A549 (cell line): ENCODE measurements around the gene ZNF532. TPM values are rescaled to one million over a fixed set of nuclear protein-coding genes. Genes with fewer than 3 reads are reported as not detected.
A peak's percentile ranks its signal among the peaks of the same experiment; 100 is the strongest.

Experiments
- ATAC-seq, 2 experiments: fragments of 200-7000 bp in 1 of 2; fragments of >200 bp in 1 of 2; cut with Nextera tagmentation in 1 of 2; cut with Tn5 transposase in 1 of 2; 3 replicates each; pipeline versions ENCODE4 v1.8.0 to v1.9.1; 2018 to 2020; ENCODE audit warnings: mild to moderate bottlenecking in 1 of 2, moderate library complexity in 1 of 2
- CTCF ChIA-PET: fragments of 300-600 bp; sonication (Branson Sonifier 250); formaldehyde crosslinking; extraction: SDS; loops from one replicate; lab custom pipeline; 2021; ENCODE audit warnings: antibody characterized with exemption, inconsistent platforms; lab: Yijun Ruan, JAX
- POLR2A ChIA-PET: fragments of 350-600 bp; formaldehyde crosslinking; extraction: SDS; loops from one replicate; lab custom pipeline; 2021; ENCODE audit warnings: antibody characterized with exemption, inconsistent platforms; lab: Yijun Ruan, JAX
- DNase-seq, 2 experiments: peaks; one replicate each; pipeline versions ENCODE4 v3.0.0 to v3.0.0-alpha.2; 2011 to 2016; ENCODE audit warnings: low read depth in 1 of 2, low spot score in 1 of 2
- FAIRE-seq: peaks from 2 replicates; lab custom pipeline; 2011; peaks lifted over from hg19 to GRCh38; lab: Jason Lieb, UNC
- H3K27ac ChIP-seq, 2 experiments: fragments of >200 bp; sonication (Bioruptor Twin); formaldehyde crosslinking; 3 replicates each; pipeline ENCODE4 v1.5.1; 2016 to 2017
- H3K4me1 ChIP-seq: fragments of >200 bp; sonication (Bioruptor Twin); formaldehyde crosslinking; 3 replicates; pipeline ENCODE4 v1.6.1; 2016
- H3K4me2 ChIP-seq: fragments of >200 bp; sonication (Bioruptor Twin); formaldehyde crosslinking; 3 replicates; pipeline ENCODE4 v1.6.1; 2016
- H3K4me3 ChIP-seq: fragments of >200 bp; sonication (Bioruptor Twin); formaldehyde crosslinking; 3 replicates; pipeline ENCODE4 v1.5.1; 2016
- H3K9me3 ChIP-seq: fragments of >200 bp; sonication (Bioruptor Twin); formaldehyde crosslinking; 3 replicates; pipeline ENCODE4 v1.6.1; 2016
- EHMT2 ChIP-seq: fragments of 200-600 bp; sonication (generic); IDR thresholded peaks from 2 replicates; pipeline ENCODE4 v1.6.1; 2016; ENCODE audit warnings: antibody characterized with exemption, low read depth, mild to moderate bottlenecking, moderate library complexity
- FOSL2 ChIP-seq, 2 experiments: fragments of 450-650 bp in 1 of 2; fragments of >200 bp in 1 of 2; sonication (Bioruptor Twin) in 1 of 2; formaldehyde crosslinking; IDR thresholded peaks; 2 replicates each; pipeline versions ENCODE4 v1.5.0 to v1.6.1; 2016 to 2020; ENCODE audit warnings: mild to moderate bottlenecking in 1 of 2, moderate library complexity in 1 of 2
- HEYL ChIP-seq: fragments of 250-450 bp; sonication (Bioruptor Pico); IDR thresholded peaks from 2 replicates; pipeline ENCODE4 v1.8.0; 2021; ENCODE audit warnings: mild to moderate bottlenecking, moderate library complexity
- HOXB13 ChIP-seq: fragments of 250-450 bp; sonication (Bioruptor Pico); IDR thresholded peaks from 2 replicates; pipeline ENCODE4 v1.5.0; 2020; ENCODE audit warnings: low read depth, mild to moderate bottlenecking, moderate library complexity
- HOXB5 ChIP-seq: fragments of 250-450 bp; sonication (Bioruptor Pico); IDR thresholded peaks from 2 replicates; pipeline ENCODE4 v1.5.0; 2020; ENCODE audit warnings: mild to moderate bottlenecking, moderate library complexity
- MAFK ChIP-seq: fragments of 450-650 bp; IDR thresholded peaks from 2 replicates; pipeline ENCODE4 v1.6.1; 2014; ENCODE audit not compliant: partially characterized antibody
- ZFP36 ChIP-seq: fragments of 450-650 bp; IDR thresholded peaks from 2 replicates; pipeline ENCODE4 v1.6.1; 2014; ENCODE audit warnings: borderline replicate concordance; ENCODE audit not compliant: partially characterized antibody
- ZNF302 ChIP-seq: fragments of 250-450 bp; sonication (Bioruptor Pico); IDR thresholded peaks from 2 replicates; pipeline ENCODE4 v1.9.0; 2021; ENCODE audit warnings: inconsistent platforms, mild to moderate bottlenecking, moderate library complexity
- WGBS: methylation state at CpG from one replicate; pipeline ENCODE4 v1.1.6; 2017; ENCODE audit errors: missing lambda C conversion rate; 5-methylcytosine and 5-hydroxymethylcytosine counted together
- polyA plus RNA-seq, 4 experiments: library from polyadenylated mRNA; depleted of rRNA in 3 of 4; stranded (reverse); fragments of >200 nt; fragmentation: RNase III in 1 of 4; extraction: RNeasy Plus Mini Kit Qiagen cat#74134 plus additional on column Dnase treatment in 1 of 4; gene quantifications; 2 replicates in 3 of 4; 3 replicates in 1 of 4; pipeline ENCODE4 v1.2.3, GENCODE V29; 2011 to 2017
- TF ChIP-seq, protein P1 (sequence below): fragments of 250-450 bp; sonication (Bioruptor Pico); IDR thresholded peaks from 2 replicates; pipeline ENCODE4 v1.5.0; 2020; ENCODE audit warnings: low read depth, mild to moderate bottlenecking, moderate library complexity
- TF ChIP-seq, protein P2 (sequence below): IDR thresholded peaks from 2 replicates; pipeline ENCODE4 v1.6.1; 2012
- TF ChIP-seq, protein P3 (sequence below): fragments of 450-650 bp; IDR thresholded peaks from 2 replicates; pipeline ENCODE4 v1.6.1; 2014; ENCODE audit warnings: antibody characterized with exemption

ZNF532 gene
- polyA plus RNA-seq, 2 of the 4 experiments (the other 2 are of a cell fraction): 26.8 to 64.6 TPM

DNA sequence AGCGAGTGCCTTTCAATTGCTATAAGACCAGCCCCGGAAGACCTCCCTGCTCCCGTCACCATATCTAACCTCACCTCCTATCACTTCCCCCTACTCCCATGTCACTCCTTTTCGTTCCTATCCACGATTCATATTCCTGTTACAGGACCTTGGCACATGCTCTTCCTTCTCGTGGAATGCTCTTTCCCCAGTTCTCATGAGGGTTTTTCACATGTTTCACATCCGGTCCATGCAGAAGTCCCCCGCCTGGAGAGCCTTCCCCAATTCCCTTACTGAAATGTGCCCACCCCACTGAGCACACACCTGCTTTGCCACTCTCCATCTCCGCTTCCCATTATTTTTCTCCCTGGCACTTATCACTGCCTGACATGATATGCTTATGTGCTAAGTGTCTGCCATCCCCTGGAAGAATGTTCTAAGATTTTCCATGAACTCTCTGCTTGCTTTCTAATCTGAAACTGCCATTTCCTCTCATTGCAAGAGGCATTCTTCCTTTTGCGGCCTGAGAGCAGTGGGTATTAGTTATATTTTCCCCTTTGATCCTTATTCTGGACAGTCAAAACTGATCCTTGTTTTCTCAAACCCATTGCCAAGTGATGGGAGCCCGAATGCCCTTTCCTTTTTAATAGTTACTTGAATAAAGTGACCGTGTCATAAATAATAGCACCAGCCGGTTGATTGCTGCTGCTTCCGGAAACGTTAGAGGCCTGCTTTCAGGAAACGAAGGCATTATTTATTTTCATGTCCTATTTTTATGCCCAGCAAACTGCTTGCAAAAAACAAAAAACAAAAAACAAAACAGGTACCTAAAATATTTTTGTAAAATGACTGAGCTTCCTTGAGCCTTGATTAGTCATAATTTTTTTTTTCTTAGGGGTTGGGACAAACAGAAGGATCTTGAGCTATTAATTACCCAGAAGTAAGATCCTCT, 127.9 kb downstream of the ZNF532 start:
- TF ChIP-seq, protein P1, sequence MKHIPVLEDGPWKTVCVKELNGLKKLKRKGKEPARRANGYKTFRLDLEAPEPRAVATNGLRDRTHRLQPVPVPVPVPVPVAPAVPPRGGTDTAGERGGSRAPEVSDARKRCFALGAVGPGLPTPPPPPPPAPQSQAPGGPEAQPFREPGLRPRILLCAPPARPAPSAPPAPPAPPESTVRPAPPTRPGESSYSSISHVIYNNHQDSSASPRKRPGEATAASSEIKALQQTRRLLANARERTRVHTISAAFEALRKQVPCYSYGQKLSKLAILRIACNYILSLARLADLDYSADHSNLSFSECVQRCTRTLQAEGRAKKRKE (CRISPR knock-in tag): 0 out of 2 replicates have a peak, but pooled peaks have one; percentile 10
- no peak for TF ChIP-seq FOSL2 (IDR thresholded peaks at IDR 0.05)
- peak; percentile 40; the same call in 1 of the 2 replicates for TF ChIP-seq FOSL2 (CRISPR knock-in tag; IDR thresholded peaks at IDR 0.05)
- no peak for TF ChIP-seq HEYL
- TF ChIP-seq, protein P2, sequence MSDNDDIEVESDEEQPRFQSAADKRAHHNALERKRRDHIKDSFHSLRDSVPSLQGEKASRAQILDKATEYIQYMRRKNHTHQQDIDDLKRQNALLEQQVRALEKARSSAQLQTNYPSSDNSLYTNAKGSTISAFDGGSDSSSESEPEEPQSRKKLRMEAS: 0 out of 2 replicates have a peak, but pooled peaks have one; percentile 12
- no peak for TF ChIP-seq EHMT2
- 0 out of 2 replicates have a peak, but pooled peaks have one; percentile 50 for TF ChIP-seq HOXB5 (CRISPR knock-in tag)
- TF ChIP-seq ZNF302 (CRISPR knock-in tag): peak; percentile 61; the same call in 1 of the 2 replicates
- CTCF ChIA-PET: interaction anchor here (1.6 kb wide), 1 partner anchor 9 kb away, joined by 4 read pairs; no protein-coding TSS in a partner anchor
- ATAC-seq (peak in 1 of 2 experiments; percentile 24; a peak in 2 of 6 replicates), FAIRE-seq (no peak), DNase-seq (peak in 1 of 2 experiments; percentile 29)
- H3K4me1 ChIP-seq: peaks cover 51% of the 10 kb centered on the region
- no peak overlapping the region for H3K4me3 ChIP-seq
- H3K27ac ChIP-seq: peak overlapping the region; percentile 89 to 92
- peak overlapping the region; percentile 57 for H3K4me2 ChIP-seq
- peaks cover 8% of the 10 kb centered on the region; the same call in 1 of the 3 replicates for H3K9me3 ChIP-seq
- WGBS: 58% methylated on average over 16 of the region's 16 CpGs
- POLR2A ChIA-PET: interaction anchor here (1.0 kb wide), 1 partner anchor 16 kb away, joined by 3 read pairs; no protein-coding TSS in a partner anchor

DNA sequence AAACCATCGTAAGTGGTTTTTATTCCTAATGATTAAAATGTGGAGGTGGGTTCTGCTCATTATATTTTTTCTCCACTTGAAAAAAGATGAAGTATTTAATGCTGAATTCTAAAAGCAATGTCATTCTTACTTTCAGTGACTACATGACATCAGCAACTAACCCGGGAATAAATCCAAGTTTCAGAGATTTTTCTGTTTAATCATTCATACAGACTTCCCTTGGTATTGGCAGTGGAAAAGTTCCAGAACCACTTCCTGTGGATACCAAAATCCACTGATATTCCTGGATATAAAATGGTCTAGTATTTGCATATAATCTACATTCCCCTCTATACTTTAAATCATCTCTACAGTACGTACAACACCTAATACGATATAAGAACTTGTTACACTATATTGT, 128.6 kb downstream of the ZNF532 start:
- DNase-seq: peak; percentile 49 to 83
- TF ChIP-seq HOXB5 (CRISPR knock-in tag): no peak
- peak; percentile 75 for TF ChIP-seq MAFK
- TF ChIP-seq, protein P3, sequence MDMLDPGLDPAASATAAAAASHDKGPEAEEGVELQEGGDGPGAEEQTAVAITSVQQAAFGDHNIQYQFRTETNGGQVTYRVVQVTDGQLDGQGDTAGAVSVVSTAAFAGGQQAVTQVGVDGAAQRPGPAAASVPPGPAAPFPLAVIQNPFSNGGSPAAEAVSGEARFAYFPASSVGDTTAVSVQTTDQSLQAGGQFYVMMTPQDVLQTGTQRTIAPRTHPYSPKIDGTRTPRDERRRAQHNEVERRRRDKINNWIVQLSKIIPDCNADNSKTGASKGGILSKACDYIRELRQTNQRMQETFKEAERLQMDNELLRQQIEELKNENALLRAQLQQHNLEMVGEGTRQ: no peak
- TF ChIP-seq FOSL2 (IDR thresholded peaks at IDR 0.05): no peak
- no peak for TF ChIP-seq FOSL2 (CRISPR knock-in tag; IDR thresholded peaks at IDR 0.05)
- no peak for TF ChIP-seq ZNF302 (CRISPR knock-in tag)
- TF ChIP-seq, all 56 proteins: peak for 1
- no peak overlapping the region for H3K4me3 ChIP-seq
- H3K27ac ChIP-seq: peak overlapping the region; percentile 89 to 92
- POLR2A ChIA-PET: interaction anchor here (1.0 kb wide), 2 partner anchors 15 to 77 kb away, joined by 3 read pairs; no protein-coding TSS in a partner anchor
- CTCF ChIA-PET: no interaction called here
- H3K4me2 ChIP-seq: peak overlapping the region; percentile 57
- ATAC-seq: peak; percentile 63 to 65; a peak in 5 of 6 replicates
- peak; percentile 56 for FAIRE-seq
- H3K9me3 ChIP-seq: peaks cover 8% of the 10 kb centered on the region; the same call in 1 of the 3 replicates
- WGBS: under 1% methylated on average over 4 of the region's 4 CpGs
- H3K4me1 ChIP-seq: peaks cover 58% of the 10 kb centered on the region

DNA sequence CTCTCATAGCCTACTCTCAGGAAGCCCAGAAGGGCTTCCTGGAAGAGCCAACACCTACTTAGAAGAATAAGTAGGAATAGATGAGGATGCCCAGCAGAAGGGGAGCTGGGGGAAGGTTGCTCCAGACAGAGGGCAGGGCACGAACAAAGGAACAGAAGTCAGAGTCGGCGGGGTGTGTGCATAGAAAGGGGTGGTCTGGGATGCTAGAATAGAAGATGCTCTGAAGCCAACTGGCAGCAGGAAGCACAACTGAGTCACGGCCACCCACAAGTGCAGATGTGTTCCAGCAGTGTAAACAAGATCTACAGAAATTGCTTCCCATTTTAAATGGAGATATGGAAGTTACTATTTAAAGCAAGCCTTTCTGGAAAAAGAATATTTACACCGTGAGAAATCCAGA, 131.0 kb downstream of the ZNF532 start:
- FAIRE-seq (no peak), DNase-seq (no peak), ATAC-seq (no peak)
- peak overlapping the region; percentile 89 to 92 for H3K27ac ChIP-seq
- H3K9me3 ChIP-seq: peaks cover 4% of the 10 kb centered on the region; the same call in 1 of the 3 replicates
- ChIA-PET POLR2A (no interaction called here), CTCF (no interaction called here)
- no peak overlapping the region for H3K4me2 ChIP-seq
- TF ChIP-seq, protein P2: no peak
- TF ChIP-seq HOXB13 (CRISPR knock-in tag) (no peak), ZFP36 (no peak)
- no peak overlapping the region for H3K4me3 ChIP-seq
- WGBS: 94% methylated on average over 5 of the region's 5 CpGs
- peaks cover 66% of the 10 kb centered on the region for H3K4me1 ChIP-seq
